ENCODE results near the gene ALK. TPM values are rescaled to one million over a fixed set of nuclear protein-coding genes. Genes with fewer than 3 reads are reported as not detected.

The ALK gene
- total and polyA plus RNA-seq, 2 donors (not counting 1 experiment from before 2014, with no cell fraction given), result not detected

- Mint-ChIP-seq H3K4me1 (no peaks in the 10 kb centered on the region), H3K9me3 (ENCODE audit: insufficient read depth) (no peaks in the 10 kb centered on the region), H3K4me3 (no peak overlapping the region), H3K27ac (no peak overlapping the region), H3K27me3 (peaks cover 6% of the 10 kb centered on the region)
- Histone ChIP-seq H3K9ac (ENCODE audit: low read length) (no peak overlapping the region), H2AFZ (ENCODE audit: insufficient read depth, low read depth, low read length, poor library complexity, severe bottlenecking) (no peak overlapping the region), H4K20me1 (ENCODE audit: control insufficient read depth, insufficient read depth, low read length, poor library complexity, severe bottlenecking) (no peaks in the 10 kb centered on the region), H3K36me3 (replicated peaks in 1 of 2; ENCODE audit: control extremely low read depth in 1 of 2, control insufficient read depth in 1 of 2, extremely low read depth in 1 of 2, insufficient read depth in 2 of 2, low read length in 1 of 2) (no peaks in the 10 kb centered on the region), H3K4me1 (ENCODE audit: control insufficient read depth in 2 of 2, insufficient read depth in 2 of 2, low read length in 2 of 2) (no peaks in the 10 kb centered on the region), H3K9me3 (ENCODE audit: control extremely low read depth in 1 of 3, control insufficient read depth in 2 of 3, insufficient read depth in 1 of 3, low read length in 2 of 3) (no peaks in the 10 kb centered on the region), H3K79me2 (ENCODE audit: control insufficient read depth, insufficient read depth, low read length) (no peaks in the 10 kb centered on the region), H3K4me3 (ENCODE audit: control extremely low read depth in 1 of 5, extremely low read depth in 1 of 5, insufficient read depth in 1 of 5, low read depth in 2 of 5, low read length in 4 of 5) (no peak overlapping the region), H3K4me2 (replicated peaks; ENCODE audit: low read depth, low read length, poor library complexity, severe bottlenecking) (no peak overlapping the region), H3K27ac (ENCODE audit: low read length in 2 of 2) (no peak overlapping the region), H3K27me3 (replicated peaks in 1 of 4; ENCODE audit: control extremely low read depth in 1 of 4, control insufficient read depth in 3 of 4, insufficient read depth in 4 of 4, low read length in 3 of 4) (no peaks in the 10 kb centered on the region)
- no peak for DNase-seq
- ATAC-seq (ENCODE audit: low read depth), result no peak
- intact Hi-C loops (cut with micrococcal nuclease), result no loop called here
- ChIA-PET CTCF (no interaction called here), POLR2A (no interaction called here)
- no peak for TF ChIP-seq EZH2 (IDR thresholded peaks at IDR 0.05; ENCODE audit: borderline replicate concordance, insufficient read depth, low read depth, low read length, poor library complexity, severe bottlenecking)
- no peak for TF ChIP-seq CTCF (IDR thresholded peaks at IDR 0.05)
- 100% methylated on average over 1 of the region's 3 CpGs for WGBS (ENCODE audit: insufficient coverage)
Observed at GRCh38 chr2:29482867-29483266, 438.5 kb downstream of the ALK start.

- no peak overlapping the region for H3K4me3 Mint-ChIP-seq
- ChIA-PET POLR2A (no interaction called here), CTCF (no interaction called here)
- H3K9me3 Mint-ChIP-seq (ENCODE audit: insufficient read depth), result no peaks in the 10 kb centered on the region
- no peaks in the 10 kb centered on the region for H3K4me1 ChIP-seq (ENCODE audit: control insufficient read depth in 2 of 2, insufficient read depth in 2 of 2, low read length in 2 of 2)
- no peaks in the 10 kb centered on the region for H4K20me1 ChIP-seq (ENCODE audit: control insufficient read depth, insufficient read depth, low read length, poor library complexity, severe bottlenecking)
- H3K27ac ChIP-seq (ENCODE audit: low read length in 2 of 2), result no peak overlapping the region
- H3K4me3 ChIP-seq (ENCODE audit: control extremely low read depth in 1 of 5, extremely low read depth in 1 of 5, insufficient read depth in 1 of 5, low read depth in 2 of 5, low read length in 4 of 5), result no peak overlapping the region
- H3K27me3 ChIP-seq (replicated peaks in 1 of 4; ENCODE audit: control extremely low read depth in 1 of 4, control insufficient read depth in 3 of 4, insufficient read depth in 4 of 4, low read length in 3 of 4), result no peaks in the 10 kb centered on the region
- intact Hi-C loops (cut with micrococcal nuclease), result no loop called here
- DNase-seq (no peak), ATAC-seq (ENCODE audit: low read depth) (no peak)
- H3K4me2 ChIP-seq (replicated peaks; ENCODE audit: low read depth, low read length, poor library complexity, severe bottlenecking), result no peak overlapping the region
- no peak overlapping the region for H2AFZ ChIP-seq (ENCODE audit: insufficient read depth, low read depth, low read length, poor library complexity, severe bottlenecking)
- no peak for TF ChIP-seq EZH2 (IDR thresholded peaks at IDR 0.05; ENCODE audit: borderline replicate concordance, insufficient read depth, low read depth, low read length, poor library complexity, severe bottlenecking)
- TF ChIP-seq CTCF (IDR thresholded peaks at IDR 0.05), result no peak
- H3K4me1 Mint-ChIP-seq, result no peaks in the 10 kb centered on the region
- no peak overlapping the region for H3K9ac ChIP-seq (ENCODE audit: low read length)
- no CpG with 5 or more reads among the region's 2 CpGs for WGBS (ENCODE audit: insufficient coverage)
- H3K36me3 ChIP-seq (replicated peaks in 1 of 2; ENCODE audit: control extremely low read depth in 1 of 2, control insufficient read depth in 1 of 2, extremely low read depth in 1 of 2, insufficient read depth in 2 of 2, low read length in 1 of 2), result no peaks in the 10 kb centered on the region
- H3K27me3 Mint-ChIP-seq, result peaks cover 6% of the 10 kb centered on the region
- H3K79me2 ChIP-seq (ENCODE audit: control insufficient read depth, insufficient read depth, low read length), result no peaks in the 10 kb centered on the region
- H3K27ac Mint-ChIP-seq, result no peak overlapping the region
- no peaks in the 10 kb centered on the region for H3K9me3 ChIP-seq (ENCODE audit: control extremely low read depth in 1 of 3, control insufficient read depth in 2 of 3, insufficient read depth in 1 of 3, low read length in 2 of 3)
Observed at GRCh38 chr2:29482348-29482747, 439.0 kb downstream of the ALK start.
